Fibroblast of skin of scalp (primary cell): ENCODE results near the gene MAP3K2.
"Not testable (repeated sequence)": the region's sequence is repeated elsewhere in the genome, so short reads cannot be mapped to it uniquely, and the experiment has no call there.

Source experiments
- DNase-seq: peaks from one replicate; pipeline ENCODE4 v3.0.0-alpha.2; 2013

Gene MAP3K2

GRCh38 chr2:127379712-127380355, 7.9 kb downstream of the MAP3K2 start:
- DNase-seq, result no peak

GRCh38 chr2:127378720-127379119, 9.1 kb downstream of the MAP3K2 start:
- no peak for DNase-seq

DNA sequence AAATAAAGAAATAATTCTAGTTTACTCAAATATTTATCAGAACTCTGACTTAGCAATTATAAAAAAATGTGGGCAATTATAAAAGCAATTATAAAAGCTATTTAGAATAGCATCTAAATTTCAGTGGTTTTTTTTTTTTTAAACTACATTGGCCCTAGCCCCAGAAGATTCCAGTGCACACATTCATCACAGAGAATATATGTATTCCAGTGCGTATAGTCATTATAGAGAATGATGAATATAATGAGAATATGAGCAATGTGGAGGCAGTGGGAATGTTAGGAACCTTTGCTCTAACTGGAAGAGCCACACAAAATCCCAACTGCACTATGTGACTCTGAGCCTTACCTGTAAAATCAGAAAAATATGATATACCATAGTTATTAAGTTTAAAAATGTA, 10.5 kb downstream of the MAP3K2 start:
- peak; percentile 39 for DNase-seq

- no peak for DNase-seq
These were observed 11.5 kb downstream of the MAP3K2 start for GRCh38 chr2:127376257-127376656.

DNA sequence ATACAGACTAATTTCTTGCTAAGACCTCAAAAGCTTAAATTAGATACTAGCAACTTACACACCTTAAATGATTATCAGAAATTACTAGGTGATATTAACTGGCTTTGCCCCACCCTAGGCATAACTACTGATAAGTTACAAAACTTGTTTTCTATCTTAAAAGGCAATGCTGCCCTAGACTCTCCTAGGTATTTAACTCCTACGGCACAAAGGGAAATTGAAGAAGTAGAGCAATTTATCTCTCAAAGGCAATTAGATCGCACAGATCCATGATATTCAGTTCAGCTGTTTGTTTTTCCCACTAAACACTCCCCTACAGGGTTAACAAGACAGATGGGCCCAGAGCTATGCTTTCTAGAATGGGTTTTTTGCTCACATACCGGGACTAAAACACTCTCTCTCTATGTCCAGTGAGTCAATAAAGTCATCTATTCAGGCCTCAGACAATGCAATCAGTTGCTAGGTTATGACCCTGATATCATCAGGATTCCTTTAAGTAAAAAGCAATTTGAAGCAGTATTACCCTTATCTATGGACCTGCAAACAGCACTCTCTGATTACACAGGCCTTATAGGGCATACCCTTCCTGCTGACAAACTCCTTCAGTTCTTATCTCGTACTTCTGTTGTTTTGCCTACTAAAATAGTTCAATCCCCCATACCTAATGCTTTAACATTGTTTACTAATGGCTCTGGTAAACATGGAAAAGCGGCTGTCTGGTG, 14.3 kb downstream of the MAP3K2 start:
- no peak for DNase-seq

DNA sequence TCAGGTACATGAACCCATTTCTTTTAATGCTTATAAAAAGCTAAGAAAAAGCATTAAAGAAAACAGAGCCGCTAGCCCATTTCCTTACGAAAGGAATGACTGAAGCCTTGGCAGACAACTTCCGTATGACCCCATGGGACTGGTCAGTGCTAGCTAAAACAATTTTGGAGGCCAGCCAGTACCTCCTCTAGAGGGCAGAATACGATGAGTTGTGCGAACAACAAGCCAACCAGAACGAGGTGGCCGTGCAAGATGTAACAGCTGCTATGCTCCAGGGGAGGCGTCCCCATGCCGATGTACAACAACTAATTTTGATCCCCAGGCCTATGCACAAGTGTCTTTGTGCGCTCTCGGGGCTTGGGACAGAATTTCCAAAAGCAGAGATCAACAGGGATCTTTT, 16.7 kb downstream of the MAP3K2 start:
- DNase-seq, result no peak

DNA sequence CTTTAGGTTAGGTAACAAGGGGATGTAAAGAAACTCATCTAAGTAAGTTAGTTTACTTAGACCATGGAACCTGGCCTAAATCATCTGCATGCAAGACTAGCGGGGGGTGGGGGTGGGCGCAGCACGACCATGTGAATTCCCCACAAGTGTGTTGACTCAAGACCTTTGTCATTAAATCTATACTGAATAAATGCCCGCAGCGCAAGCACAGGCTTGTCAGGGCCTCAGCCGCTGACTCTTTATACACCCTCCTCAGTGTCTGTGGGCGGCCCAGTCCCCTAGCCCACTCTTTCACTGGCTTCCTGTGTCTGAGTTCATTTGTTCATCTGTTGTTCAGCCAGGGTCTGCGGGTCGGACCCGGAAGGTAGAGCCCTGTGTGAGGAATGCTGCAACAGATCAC, 17.8 kb downstream of the MAP3K2 start:
- no peak for DNase-seq

DNA sequence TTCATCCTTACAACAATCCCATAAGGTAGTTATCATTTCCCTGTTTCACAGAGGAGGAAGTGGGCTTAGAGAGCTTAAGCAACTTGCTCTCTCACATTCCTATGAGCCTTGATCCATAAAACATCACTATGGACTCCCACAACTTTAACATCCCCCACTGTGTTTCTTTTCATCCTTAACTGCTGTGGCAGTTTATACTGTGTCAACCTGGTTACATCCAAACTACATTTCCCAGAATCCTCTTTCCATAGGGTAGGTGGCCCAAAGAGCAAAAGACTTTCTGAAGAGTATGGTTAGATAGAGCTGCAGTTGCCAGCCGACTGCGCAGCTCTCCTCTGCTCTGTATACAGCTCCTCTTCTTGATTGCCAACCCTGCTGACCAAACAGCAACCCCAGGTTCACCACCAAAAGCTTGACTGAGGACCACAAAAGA, 22.5 kb downstream of the MAP3K2 start:
- peak; percentile 31 for DNase-seq

DNA sequence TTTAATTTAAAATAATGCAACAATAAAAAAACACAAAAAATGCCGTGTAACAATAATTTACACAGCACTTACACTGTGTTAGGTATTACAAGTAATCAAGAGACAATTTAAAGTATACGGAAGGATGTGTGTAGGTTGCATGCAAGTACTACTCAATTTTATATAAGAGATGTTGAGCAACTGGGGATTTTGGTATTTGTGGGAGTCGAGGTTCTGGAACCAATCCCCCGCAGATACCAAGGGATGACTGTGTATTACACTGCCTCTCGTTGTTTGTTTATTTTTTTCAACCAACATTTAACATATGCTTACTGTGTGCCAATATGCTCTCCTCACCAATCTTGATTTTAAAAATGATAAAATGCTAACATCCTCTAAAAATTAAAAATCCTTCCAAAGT, 24.8 kb downstream of the MAP3K2 start:
- DNase-seq, result peak; percentile 31

DNA sequence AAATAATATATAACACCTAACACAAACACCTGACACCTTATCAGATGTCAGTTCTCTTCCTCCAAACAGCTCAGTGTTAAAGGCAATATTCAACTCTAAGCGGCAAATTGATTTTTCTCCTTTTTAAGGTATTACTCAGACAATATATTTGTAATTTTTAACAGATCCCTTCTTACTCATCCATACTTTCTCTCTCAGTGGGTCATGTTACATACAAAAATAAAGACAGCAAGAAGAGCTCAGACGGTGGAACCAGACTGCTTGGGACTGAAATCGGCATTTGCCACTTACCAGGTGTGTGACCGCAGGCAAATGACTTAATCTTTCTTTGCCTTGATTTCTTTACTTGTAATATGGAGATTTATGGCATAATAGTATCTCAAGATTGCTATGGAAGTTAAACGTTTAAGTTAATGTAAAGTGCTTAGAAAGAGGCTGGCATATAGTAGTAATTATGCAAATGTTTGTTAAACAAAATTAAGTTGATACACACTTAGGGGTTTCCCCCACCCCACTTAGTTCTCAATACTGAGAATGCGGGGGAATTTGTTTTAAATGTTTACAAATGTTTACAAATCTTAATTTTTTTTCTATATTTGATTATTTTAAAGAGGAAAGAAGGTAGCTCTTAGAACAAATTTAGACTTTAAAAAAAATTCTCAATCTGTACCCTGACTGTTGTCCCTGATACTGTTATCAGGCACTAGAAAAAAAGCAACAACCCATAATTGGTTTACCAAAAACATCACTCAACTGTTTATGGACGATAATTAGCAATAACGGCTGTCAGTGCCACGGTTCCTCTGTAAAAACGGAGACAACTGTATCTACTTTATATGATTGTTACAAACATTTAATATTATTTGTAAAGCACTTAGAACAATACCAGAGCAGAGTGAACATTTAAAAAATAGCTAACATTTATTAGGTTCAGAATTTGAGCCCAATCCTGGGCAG, 25.6 kb downstream of the MAP3K2 start:
- peak; percentile 22 for DNase-seq

DNA sequence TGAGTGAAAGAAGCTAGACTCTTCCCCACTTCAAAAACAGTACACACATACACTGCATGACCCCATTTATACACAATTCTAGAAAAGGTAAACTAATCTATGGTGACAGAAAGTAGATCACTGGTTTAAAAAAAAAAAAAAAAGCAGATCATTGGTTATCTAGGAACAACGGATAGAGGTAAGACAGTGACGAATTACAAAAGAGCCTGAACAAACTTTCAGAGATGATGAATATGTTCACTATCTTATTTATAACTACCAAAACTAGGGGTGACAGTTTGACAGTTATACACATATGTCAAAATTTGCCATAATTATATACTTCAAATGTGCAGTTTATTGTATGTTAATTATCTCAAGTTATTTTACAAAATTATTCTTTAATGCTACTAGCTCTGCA, 27.5 kb downstream of the MAP3K2 start:
- DNase-seq, result no peak

- DNase-seq, result no peak
These were observed 28.3 kb downstream of the MAP3K2 start for GRCh38 chr2:127359520-127359919.

DNA sequence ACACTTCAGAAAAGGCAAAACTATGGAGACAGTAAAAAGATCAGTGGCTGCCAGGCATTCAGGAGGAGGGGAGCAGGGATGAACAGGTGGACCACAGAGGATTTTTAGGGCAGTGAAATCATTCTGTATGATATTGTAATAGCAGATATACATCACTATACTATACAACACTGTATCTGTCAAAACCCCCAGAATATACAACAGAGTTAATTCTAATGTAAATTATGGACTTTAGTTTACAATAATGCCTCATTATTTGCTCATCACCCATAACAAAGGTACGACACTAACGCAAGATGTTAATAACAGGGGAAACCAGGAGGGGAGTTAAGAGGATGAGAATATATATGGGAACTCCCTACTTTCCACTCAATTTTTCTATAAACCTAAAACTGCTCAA, 28.8 kb downstream of the MAP3K2 start:
- DNase-seq, result no peak

- DNase-seq, result no peak
These were observed 29.7 kb downstream of the MAP3K2 start for GRCh38 chr2:127358044-127358443.

DNA sequence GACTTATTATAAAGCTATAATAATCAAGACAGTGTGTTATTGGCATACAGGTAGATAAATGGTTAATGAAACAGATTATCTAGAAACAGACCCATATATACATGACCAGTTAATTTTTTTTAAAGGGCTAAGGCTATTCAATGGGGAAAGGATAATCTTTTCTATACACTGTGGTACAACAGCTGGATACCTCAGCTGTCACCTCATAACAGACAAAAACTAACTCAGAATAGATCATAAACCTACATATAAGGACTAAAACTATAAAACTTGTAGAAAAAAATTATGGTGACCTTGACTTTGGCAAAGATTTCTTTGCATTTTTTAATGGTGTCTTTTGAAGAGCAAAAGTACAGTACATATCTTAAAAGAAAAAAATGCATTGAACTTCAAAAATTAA, 30.2 kb downstream of the MAP3K2 start:
- no peak for DNase-seq

DNA sequence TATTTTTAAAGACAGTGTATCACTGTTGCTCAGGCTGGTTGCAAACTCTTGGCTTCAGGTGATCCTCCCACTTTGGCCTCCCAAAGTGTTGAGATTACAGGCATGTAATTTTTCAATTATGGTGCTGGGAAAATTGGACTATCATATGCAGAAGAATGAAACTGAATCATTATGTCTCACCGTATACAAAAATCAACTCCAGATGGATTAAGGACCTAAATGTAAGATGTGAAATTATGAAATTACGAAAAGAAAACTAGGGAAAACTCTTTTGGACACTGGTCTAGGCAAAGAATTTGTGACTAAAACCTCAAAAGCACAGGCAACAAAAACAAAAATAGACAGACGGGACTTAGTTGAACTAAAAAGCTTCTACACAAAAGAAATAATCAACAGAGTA, 31.2 kb downstream of the MAP3K2 start:
- DNase-seq, result no peak

- DNase-seq, result no peak
These were observed 32.3 kb downstream of the MAP3K2 start for GRCh38 chr2:127355407-127356008.

- DNase-seq, result not testable (repeated sequence)
These were observed 33.7 kb downstream of the MAP3K2 start for GRCh38 chr2:127353873-127354676.

- DNase-seq, result not testable (repeated sequence)
These were observed 34.6 kb downstream of the MAP3K2 start for GRCh38 chr2:127353223-127353622.

GRCh38 chr2:127351603-127352002, 36.2 kb downstream of the MAP3K2 start:
- no peak for DNase-seq

- no peak for DNase-seq
These were observed 39.3 kb downstream of the MAP3K2 start for GRCh38 chr2:127348426-127349000.
